Progenitor cell of endocrine pancreas (in vitro differentiated cells): ENCODE results near the gene TAF1B. TPM values are rescaled to one million over a fixed set of nuclear protein-coding genes. Genes with fewer than 3 reads are reported as not detected.

Experiments used
- DNase-seq: peaks from one replicate; pipeline ENCODE4 v3.0.0; 2021; ENCODE audit warnings: low spot score; ENCODE audit not compliant: unreplicated experiment
- H3K27ac Mint-ChIP-seq: 2 replicates; pipeline ENCODE4 v1.8.0; 2021; ENCODE audit warnings: mild to moderate bottlenecking, moderate library complexity, mixed read lengths
- H3K27me3 Mint-ChIP-seq: 2 replicates; pipeline ENCODE4 v1.8.0; 2021; ENCODE audit warnings: mixed read lengths
- H3K36me3 Mint-ChIP-seq: 2 replicates; pipeline ENCODE4 v1.8.0; 2022; ENCODE audit warnings: mixed read lengths; ENCODE audit not compliant: insufficient read depth
- H3K4me1 Mint-ChIP-seq: 2 replicates; pipeline ENCODE4 v1.8.0; 2021; ENCODE audit warnings: low read depth, mixed read lengths
- H3K4me3 Mint-ChIP-seq: 2 replicates; pipeline ENCODE4 v1.8.0; 2021; ENCODE audit warnings: low read depth, mild to moderate bottlenecking, moderate library complexity, mixed read lengths
- H3K9me3 Mint-ChIP-seq: 2 replicates; pipeline ENCODE4 v1.8.0; 2021; ENCODE audit warnings: low read depth, mixed read lengths
- CTCF ChIP-seq: fragments of 200-600 bp; sonication (generic); IDR thresholded peaks from one replicate; pipeline ENCODE4 v1.5.0; 2021; ENCODE audit warnings: antibody characterized with exemption, mild to moderate bottlenecking; ENCODE audit not compliant: unreplicated experiment
- total RNA-seq: library from RNA; stranded (reverse); gene quantifications from 2 replicates; pipeline ENCODE4 v1.2.1, GENCODE V29; 2021

The TAF1B gene
- total RNA-seq, 1 donor from 2014 or later: 30.5 TPM

GRCh38 chr2:9907402-9907801, 64.1 kb downstream of the TAF1B start:
- no peak for DNase-seq
- Mint-ChIP-seq H3K4me1 (no peaks in the 10 kb centered on the region), H3K27me3 (no peaks in the 10 kb centered on the region), H3K27ac (peak overlapping the region; percentile 22), H3K4me3 (no peak overlapping the region), H3K9me3 (no peaks in the 10 kb centered on the region), H3K36me3 (peaks cover 5% of the 10 kb centered on the region)
- TF ChIP-seq CTCF: no peak

- no peak overlapping the region for H3K4me3 Mint-ChIP-seq
- no peak overlapping the region for H3K27ac Mint-ChIP-seq
- peaks cover 8% of the 10 kb centered on the region for H3K36me3 Mint-ChIP-seq
- no peak for DNase-seq
- H3K4me1 Mint-ChIP-seq: peaks cover 4% of the 10 kb centered on the region
- H3K27me3 Mint-ChIP-seq: no peaks in the 10 kb centered on the region
- TF ChIP-seq CTCF: no peak
- H3K9me3 Mint-ChIP-seq: no peaks in the 10 kb centered on the region
Observed at GRCh38 chr2:9908639-9909038, 65.4 kb downstream of the TAF1B start.

- TF ChIP-seq CTCF: no peak
- peaks cover 4% of the 10 kb centered on the region for H3K4me1 Mint-ChIP-seq
- H3K36me3 Mint-ChIP-seq: peaks cover 8% of the 10 kb centered on the region
- no peaks in the 10 kb centered on the region for H3K27me3 Mint-ChIP-seq
- H3K4me3 Mint-ChIP-seq: no peak overlapping the region
- H3K9me3 Mint-ChIP-seq: no peaks in the 10 kb centered on the region
- no peak overlapping the region for H3K27ac Mint-ChIP-seq
- DNase-seq: no peak
Observed at GRCh38 chr2:9909106-9909505, 65.8 kb downstream of the TAF1B start.

GRCh38 chr2:9910699-9911098, 67.4 kb downstream of the TAF1B start:
- H3K27ac Mint-ChIP-seq: no peak overlapping the region
- TF ChIP-seq CTCF: no peak
- H3K27me3 Mint-ChIP-seq: no peaks in the 10 kb centered on the region
- peaks cover 4% of the 10 kb centered on the region for H3K4me1 Mint-ChIP-seq
- H3K9me3 Mint-ChIP-seq: no peaks in the 10 kb centered on the region
- DNase-seq: no peak
- H3K36me3 Mint-ChIP-seq: peaks cover 9% of the 10 kb centered on the region
- H3K4me3 Mint-ChIP-seq: no peak overlapping the region

GRCh38 chr2:9912468-9912867, 69.2 kb downstream of the TAF1B start:
- H3K4me1 Mint-ChIP-seq: peaks cover 4% of the 10 kb centered on the region
- no peak overlapping the region for H3K4me3 Mint-ChIP-seq
- TF ChIP-seq CTCF: no peak
- H3K27ac Mint-ChIP-seq: peak overlapping the region; percentile 36
- DNase-seq: no peak
- peaks cover 10% of the 10 kb centered on the region for H3K36me3 Mint-ChIP-seq
- H3K9me3 Mint-ChIP-seq: no peaks in the 10 kb centered on the region
- no peaks in the 10 kb centered on the region for H3K27me3 Mint-ChIP-seq
